Mucosa of rectum (tissue), 2 donors: ENCODE data around the gene NME7.

Source experiments
- H3K27ac ChIP-seq, 2 donors: one replicate each; pipeline ENCODE4 v1.7.0; 2013; ENCODE audit warnings: inconsistent platforms in 2 of 2, low read depth in 2 of 2, low read length in 2 of 2
- H3K27me3 ChIP-seq, 2 donors: one replicate each; pipeline ENCODE4 v1.7.0; 2013; ENCODE audit warnings: low read length in 2 of 2; ENCODE audit not compliant: control insufficient read depth in 2 of 2, insufficient read depth in 2 of 2
- H3K36me3 ChIP-seq, 2 donors: one replicate each; pipeline ENCODE4 v1.7.0; 2013; ENCODE audit warnings: low read length in 2 of 2; ENCODE audit not compliant: control insufficient read depth in 2 of 2, insufficient read depth in 2 of 2
- H3K4me1 ChIP-seq, 2 donors: one replicate each; pipeline ENCODE4 v1.7.0; 2013; ENCODE audit warnings: low read length in 2 of 2, mild to moderate bottlenecking in 1 of 2; ENCODE audit not compliant: control insufficient read depth in 2 of 2, insufficient read depth in 2 of 2
- H3K4me3 ChIP-seq, 2 donors: one replicate each; pipeline ENCODE4 v1.7.0; 2013; ENCODE audit warnings: low read length in 2 of 2
- H3K9ac ChIP-seq, 2 donors: one replicate each; pipeline ENCODE4 v1.7.0; 2013; ENCODE audit warnings: low read length in 2 of 2, low read depth in 1 of 2, mild to moderate bottlenecking in 1 of 2
- H3K9me3 ChIP-seq, 2 donors: one replicate each; pipeline ENCODE4 v1.7.0; 2013; ENCODE audit warnings: low read length in 2 of 2; ENCODE audit not compliant: control insufficient read depth in 2 of 2
- donor health status: healthy.
- donor health status: Normal muscosa, but diverticular disease.

NME7 gene

DNA sequence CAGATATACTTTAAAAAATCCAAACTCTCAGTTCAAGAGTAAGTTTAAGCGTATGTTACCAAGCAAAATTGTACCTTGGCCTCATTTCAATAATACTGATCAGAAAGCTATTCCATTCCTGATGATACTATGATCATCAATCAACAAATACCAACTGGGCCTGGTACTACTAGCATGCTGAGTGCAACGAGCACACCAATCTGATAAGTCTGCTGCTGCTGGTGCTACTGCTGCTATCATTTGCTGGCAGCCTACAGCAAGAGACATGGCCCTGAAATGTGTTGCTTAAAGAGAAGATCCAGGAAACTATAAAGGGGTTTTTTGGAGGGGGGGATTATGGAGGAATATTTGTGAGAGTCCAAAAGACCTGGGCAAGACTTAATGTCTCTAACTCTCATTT is 39.7 kb downstream of the NME7 start:
- Histone ChIP-seq H3K36me3 (no peaks in the 10 kb centered on the region), H3K27ac (no peak overlapping the region), H3K4me1 (no peaks in the 10 kb centered on the region), H3K27me3 (no peaks in the 10 kb centered on the region), H3K4me3 (no peak overlapping the region), H3K9me3 (no peaks in the 10 kb centered on the region), H3K9ac (no peak overlapping the region)

DNA sequence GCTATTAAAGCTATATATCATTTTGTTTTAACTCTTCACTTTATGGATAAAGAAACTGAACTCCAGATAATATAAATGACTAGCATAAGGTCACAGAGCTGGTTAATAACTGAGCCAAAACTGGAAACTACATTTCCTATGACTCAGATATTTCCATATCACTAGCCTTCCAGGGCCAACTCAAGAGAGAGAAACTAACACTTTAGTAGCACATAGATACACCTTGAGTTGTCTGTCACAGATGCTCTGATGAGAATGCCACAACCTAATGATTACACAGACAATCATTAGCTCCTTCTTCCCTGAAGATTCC is 40.7 kb downstream of the NME7 start:
- H3K9me3 ChIP-seq, result no peaks in the 10 kb centered on the region
- no peaks in the 10 kb centered on the region for H3K4me1 ChIP-seq
- H3K36me3 ChIP-seq, result no peaks in the 10 kb centered on the region
- H3K27ac ChIP-seq, result no peak overlapping the region
- no peak overlapping the region for H3K4me3 ChIP-seq
- no peak overlapping the region for H3K9ac ChIP-seq
- no peaks in the 10 kb centered on the region for H3K27me3 ChIP-seq

DNA sequence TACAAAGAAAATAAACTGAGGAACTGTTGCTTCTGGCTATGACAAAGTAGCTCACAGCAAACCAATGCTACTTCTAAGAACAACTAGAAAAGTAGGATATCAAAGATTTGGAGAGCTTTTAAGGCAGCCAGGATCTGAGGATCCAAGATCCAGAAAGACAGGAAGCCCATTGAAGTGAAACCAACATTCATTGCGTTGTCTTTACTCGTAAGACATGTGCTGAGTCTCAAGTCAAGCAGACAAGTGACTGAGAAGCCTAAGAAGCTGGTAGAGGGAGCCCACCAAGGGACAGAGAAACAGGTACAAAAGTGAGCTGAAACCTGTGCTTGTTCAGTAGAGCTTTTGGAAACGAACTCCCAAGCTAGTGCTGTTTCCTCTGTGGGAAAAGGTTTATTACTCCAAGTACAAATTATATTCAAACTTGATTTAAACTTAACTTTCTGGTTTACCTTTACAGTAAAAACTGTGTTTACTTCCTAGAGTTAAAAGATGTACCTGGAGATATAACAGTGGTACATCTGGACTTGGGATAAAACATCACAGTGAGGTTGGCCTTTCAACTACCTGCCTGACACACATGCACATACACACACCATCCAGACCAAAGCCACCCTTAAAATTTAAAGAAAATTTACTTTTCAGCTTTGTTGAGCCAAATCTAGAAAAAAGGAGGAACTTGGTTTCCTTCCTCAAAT is 41.2 kb downstream of the NME7 start:
- Histone ChIP-seq H3K4me1 (no peaks in the 10 kb centered on the region), H3K4me3 (no peak overlapping the region), H3K27ac (no peak overlapping the region), H3K9me3 (no peaks in the 10 kb centered on the region), H3K27me3 (no peaks in the 10 kb centered on the region), H3K9ac (no peak overlapping the region), H3K36me3 (no peaks in the 10 kb centered on the region)

DNA sequence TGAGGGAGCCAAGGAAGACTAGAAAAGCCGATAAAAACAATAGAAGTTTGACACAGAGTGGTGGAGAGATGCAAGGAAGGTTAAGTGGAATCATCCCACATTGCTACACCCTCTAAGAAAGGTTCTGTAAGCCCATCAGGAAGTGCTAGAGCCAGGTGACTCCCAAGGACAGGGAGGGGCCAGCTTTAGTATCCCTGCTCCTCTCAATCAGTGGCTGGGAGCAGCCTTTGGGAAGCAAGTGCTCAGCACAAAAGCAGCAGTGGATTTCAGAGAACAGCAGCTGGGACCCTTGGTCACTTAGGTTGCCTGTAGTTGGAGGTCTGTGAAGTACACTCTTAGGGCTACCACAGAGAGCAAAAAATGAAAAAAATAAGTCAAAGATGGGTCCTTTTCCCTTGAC is 42.5 kb downstream of the NME7 start:
- H3K36me3 ChIP-seq, result no peaks in the 10 kb centered on the region
- H3K9me3 ChIP-seq, result no peaks in the 10 kb centered on the region
- H3K4me1 ChIP-seq, result no peaks in the 10 kb centered on the region
- no peak overlapping the region for H3K27ac ChIP-seq
- no peaks in the 10 kb centered on the region for H3K27me3 ChIP-seq
- no peak overlapping the region for H3K4me3 ChIP-seq
- no peak overlapping the region for H3K9ac ChIP-seq

DNA sequence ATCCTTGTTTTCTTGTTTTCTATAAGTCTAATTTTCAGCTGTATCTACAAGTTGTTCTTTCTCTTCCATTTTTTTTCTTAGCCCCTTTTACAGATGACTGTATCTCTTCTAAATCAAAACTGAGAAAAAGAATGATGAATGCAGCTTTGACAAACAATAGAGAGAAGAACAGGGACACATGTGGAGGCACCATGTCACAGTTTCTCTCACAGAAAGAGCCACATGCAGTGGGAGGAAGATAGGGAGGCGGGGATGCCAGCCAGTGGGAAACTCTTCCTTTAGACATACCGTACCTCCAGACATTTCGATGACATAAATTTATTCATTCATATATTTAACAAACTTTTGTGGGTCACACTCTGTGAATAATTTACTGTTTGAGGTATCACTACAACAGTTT is 45.5 kb downstream of the NME7 start:
- Histone ChIP-seq H3K27me3 (no peaks in the 10 kb centered on the region), H3K9ac (no peak overlapping the region), H3K4me3 (no peak overlapping the region), H3K36me3 (no peaks in the 10 kb centered on the region), H3K9me3 (no peaks in the 10 kb centered on the region), H3K27ac (no peak overlapping the region), H3K4me1 (no peaks in the 10 kb centered on the region)

DNA sequence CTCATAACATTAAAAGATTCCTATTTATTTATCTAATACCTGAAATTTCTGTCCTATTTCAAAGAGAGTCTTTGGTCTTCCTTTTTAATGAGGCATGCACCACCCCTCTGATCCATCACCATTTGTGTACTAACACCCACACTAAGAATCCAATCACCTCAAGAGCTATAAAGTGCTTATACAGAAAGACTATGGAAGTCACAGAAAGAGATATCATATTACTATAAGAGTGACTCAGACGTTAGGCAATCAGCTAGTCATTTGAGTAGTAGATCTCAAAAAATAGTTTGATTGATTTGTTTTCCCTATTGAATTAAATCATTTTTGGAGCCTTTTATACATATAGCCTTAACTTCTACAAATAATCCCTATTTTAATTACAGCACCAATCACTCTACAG is 46.1 kb downstream of the NME7 start:
- no peak overlapping the region for H3K9ac ChIP-seq
- H3K36me3 ChIP-seq, result no peaks in the 10 kb centered on the region
- no peaks in the 10 kb centered on the region for H3K9me3 ChIP-seq
- H3K4me1 ChIP-seq, result no peaks in the 10 kb centered on the region
- no peak overlapping the region for H3K27ac ChIP-seq
- no peaks in the 10 kb centered on the region for H3K27me3 ChIP-seq
- no peak overlapping the region for H3K4me3 ChIP-seq

DNA sequence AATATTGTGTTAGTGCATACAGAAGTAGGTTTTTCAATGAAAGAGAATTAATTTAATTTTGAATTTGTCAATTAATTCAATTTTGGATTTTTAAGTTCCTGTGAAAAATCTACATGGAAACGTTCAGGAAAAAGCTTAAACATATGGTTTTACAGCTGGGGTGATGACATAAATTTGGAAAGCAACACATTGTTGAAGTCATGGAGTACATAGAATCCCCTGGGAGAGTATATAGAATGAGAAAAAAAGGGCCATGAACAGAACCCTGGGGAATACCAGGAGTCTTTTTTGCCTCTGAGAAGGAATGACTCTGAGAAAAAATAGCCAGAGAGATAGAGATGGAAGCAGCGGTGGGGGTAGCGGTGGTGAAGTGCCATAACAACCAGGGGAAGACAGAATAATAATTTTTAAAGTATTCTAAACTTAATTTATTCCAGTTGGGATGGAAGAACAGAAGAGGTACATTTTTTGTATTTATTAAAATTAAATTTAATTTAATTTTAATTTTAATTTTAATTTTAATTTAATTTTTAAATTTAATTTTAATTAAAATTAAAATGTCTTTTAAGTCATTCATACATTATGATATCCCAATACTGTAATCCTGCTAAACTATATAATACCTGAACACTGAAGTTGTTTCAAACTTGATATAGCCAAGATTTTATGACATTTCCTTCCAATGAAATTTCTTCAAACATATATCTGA is 48.9 kb downstream of the NME7 start:
- no peak overlapping the region for H3K27ac ChIP-seq
- no peaks in the 10 kb centered on the region for H3K9me3 ChIP-seq
- H3K36me3 ChIP-seq, result no peaks in the 10 kb centered on the region
- H3K4me3 ChIP-seq, result no peak overlapping the region
- no peak overlapping the region for H3K9ac ChIP-seq
- no peaks in the 10 kb centered on the region for H3K27me3 ChIP-seq
- no peaks in the 10 kb centered on the region for H3K4me1 ChIP-seq

DNA sequence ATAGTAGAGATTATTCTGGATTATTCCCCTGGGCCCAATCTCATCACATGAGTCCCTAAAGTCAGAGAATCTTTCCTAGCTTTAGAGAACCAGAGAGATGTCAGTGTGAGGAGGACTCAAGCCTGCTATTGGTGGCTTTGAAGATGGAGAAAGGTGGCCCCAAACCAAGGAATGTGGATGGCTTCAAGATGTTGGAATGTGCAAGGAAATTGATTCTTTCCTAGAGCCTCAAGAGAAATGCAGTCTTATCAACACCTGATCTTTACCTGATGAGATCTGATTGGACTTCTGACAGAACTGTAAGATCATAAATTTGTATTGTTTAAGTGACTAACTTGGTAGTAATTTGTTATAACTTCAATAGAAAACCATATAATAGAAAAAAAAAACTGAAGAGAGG is 51.0 kb downstream of the NME7 start:
- Histone ChIP-seq H3K4me1 (no peaks in the 10 kb centered on the region), H3K9ac (no peak overlapping the region), H3K36me3 (no peaks in the 10 kb centered on the region), H3K4me3 (no peak overlapping the region), H3K27me3 (no peaks in the 10 kb centered on the region), H3K9me3 (no peaks in the 10 kb centered on the region), H3K27ac (no peak overlapping the region)

DNA sequence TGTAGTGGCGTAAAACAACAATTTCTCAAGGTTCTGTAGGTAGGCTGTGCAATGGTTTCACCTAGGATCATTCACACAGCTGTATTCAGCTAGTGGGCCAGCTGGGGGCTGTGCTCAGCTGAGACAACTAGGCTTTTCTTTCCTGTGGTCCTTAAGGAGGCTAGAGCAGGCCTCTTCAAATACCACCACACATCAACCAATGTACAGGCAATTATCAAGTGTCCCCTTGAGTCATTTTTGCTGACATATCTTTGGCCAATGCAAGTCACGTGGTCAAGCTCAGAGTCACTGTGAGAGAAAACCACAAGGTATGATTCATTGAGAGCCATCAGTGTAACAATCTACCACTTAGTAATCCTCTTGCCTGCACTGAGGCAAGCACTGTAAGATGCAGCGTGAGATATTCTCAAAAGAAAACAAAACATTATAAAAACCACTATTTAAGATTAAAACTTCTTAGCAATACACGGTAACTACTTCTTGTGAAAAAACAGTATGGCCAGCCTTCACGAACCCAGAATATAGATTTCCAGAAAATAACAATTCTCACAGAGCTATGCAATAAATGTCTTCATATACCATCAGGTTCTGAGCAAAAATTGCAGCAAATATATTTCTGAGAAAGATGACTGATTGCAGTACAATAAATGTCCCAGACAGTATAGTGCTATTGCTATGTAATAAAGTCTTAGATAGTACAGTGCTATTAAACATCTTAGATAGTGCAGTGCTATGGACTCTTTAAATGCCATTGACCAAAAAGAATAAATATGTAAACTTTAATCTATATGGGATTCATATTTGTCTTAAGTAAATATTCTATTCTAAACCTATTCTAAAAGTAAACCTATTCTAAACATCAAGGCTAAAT is 55.3 kb downstream of the NME7 start:
- no peaks in the 10 kb centered on the region for H3K4me1 ChIP-seq
- no peak overlapping the region for H3K27ac ChIP-seq
- no peak overlapping the region for H3K9ac ChIP-seq

More for the DNA sequence above, 55.3 kb downstream of the NME7 start:
- no peaks in the 10 kb centered on the region for H3K27me3 ChIP-seq
- H3K9me3 ChIP-seq, result no peaks in the 10 kb centered on the region
- no peaks in the 10 kb centered on the region for H3K36me3 ChIP-seq
- H3K4me3 ChIP-seq, result no peak overlapping the region
